Measurements from ENCODE around the gene CYP24A1.

Gene CYP24A1

DNA sequence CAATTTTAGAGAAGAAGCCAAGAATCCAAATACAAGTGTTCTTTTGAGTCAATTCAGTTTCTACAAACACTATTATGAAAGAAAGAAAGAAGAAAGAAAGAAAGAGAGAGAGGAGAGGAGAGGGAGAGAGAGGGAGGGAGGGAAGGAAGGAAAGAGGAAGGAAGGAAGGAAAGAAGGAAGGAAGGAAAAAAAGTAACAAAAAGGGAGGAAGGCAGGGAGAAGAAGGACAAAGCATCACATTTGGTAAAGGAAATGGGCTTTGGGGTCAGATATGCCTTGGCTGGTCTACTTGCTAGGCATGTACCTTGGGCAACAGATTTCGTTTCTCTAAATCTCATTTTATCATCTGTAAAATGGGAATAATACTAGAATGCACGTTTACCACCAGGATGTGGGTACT lies 54.0 kb downstream of the CYP24A1 start:
- no peak overlapping the region for H3K4me3 ChIP-seq (ENCODE audit: low read length)
- no peak for DNase-seq (ENCODE audit: low read depth)
- TF ChIP-seq, protein P1, sequence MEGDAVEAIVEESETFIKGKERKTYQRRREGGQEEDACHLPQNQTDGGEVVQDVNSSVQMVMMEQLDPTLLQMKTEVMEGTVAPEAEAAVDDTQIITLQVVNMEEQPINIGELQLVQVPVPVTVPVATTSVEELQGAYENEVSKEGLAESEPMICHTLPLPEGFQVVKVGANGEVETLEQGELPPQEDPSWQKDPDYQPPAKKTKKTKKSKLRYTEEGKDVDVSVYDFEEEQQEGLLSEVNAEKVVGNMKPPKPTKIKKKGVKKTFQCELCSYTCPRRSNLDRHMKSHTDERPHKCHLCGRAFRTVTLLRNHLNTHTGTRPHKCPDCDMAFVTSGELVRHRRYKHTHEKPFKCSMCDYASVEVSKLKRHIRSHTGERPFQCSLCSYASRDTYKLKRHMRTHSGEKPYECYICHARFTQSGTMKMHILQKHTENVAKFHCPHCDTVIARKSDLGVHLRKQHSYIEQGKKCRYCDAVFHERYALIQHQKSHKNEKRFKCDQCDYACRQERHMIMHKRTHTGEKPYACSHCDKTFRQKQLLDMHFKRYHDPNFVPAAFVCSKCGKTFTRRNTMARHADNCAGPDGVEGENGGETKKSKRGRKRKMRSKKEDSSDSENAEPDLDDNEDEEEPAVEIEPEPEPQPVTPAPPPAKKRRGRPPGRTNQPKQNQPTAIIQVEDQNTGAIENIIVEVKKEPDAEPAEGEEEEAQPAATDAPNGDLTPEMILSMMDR (IDR thresholded peaks at IDR 0.05; ENCODE audit: insufficient read depth, low read depth, low read length, missing control alignments), result no peak

DNA sequence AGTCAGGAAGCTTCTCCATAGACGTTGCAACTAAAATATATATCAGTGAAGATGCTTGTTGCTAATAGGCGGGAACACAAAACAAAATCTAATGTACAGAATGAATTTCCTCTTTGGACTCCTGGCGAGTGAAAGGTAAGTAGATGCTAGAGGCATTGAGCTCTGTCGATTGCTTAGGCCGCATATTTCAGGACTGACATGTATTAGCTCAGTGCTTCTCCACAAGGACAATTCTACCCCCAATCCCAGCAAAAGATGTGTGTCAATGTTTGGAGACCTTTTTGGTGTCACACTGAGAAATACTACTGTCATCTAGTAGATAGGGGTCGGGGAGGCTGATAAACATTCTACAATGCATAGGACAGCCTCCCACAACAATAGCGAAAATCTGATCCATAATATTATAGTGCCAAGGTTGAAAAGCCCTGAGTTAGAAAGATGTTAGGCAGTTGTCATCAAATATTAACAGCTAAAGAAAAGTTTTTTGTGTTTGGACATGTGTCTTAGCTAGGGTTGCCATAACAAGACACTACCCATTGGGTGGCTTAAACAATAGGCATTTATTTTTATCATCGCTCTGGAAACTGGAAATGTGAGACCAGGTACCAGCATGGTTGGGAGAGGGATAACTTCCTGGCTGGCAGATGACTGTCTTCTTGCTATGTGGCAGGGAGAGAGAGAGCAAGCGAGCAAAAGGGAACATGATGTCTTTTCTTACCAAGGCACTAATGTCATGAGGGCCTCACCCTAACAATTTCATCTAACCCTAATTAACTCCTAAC lies 55.4 kb downstream of the CYP24A1 start:
- H3K4me3 ChIP-seq (ENCODE audit: low read length), result no peak overlapping the region
- TF ChIP-seq, protein P1 (IDR thresholded peaks at IDR 0.05; ENCODE audit: insufficient read depth, low read depth, low read length, missing control alignments), result no peak
- no peak for DNase-seq (ENCODE audit: low read depth)

DNA sequence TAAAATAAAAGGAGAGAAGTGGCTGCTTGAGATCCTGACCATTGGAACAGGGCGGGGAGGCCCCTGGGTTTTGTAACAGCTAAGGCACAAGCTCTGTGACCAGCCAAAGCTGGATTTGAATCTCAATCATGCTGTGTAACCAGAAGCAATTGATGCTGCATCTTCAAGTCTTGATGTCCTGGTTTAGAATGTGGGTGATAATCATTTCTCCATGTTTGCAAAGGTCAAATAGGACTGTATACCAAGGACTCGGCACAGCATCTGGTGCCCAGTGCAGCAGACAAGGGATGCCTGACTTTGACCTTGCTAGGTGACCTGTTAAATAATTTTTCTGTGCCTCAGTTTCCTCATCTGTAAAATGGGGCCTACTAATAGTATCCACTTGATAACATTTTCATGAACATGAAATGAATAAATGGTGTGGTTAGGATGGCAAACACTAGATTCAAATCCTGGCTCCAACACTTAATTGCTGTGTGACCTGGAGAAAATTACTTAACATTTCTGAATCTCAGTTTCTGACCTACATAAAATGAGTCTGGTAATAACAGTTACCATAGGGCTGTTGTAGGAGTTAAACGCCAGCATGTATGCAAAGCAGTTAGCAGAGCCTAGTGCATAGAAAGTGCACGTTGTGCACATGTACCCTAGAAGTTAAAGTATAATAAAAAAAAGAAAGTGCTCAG lies 57.1 kb downstream of the CYP24A1 start:
- no peak for DNase-seq (ENCODE audit: low read depth)
- no peak overlapping the region for H3K4me3 ChIP-seq (ENCODE audit: low read length)
- TF ChIP-seq, protein P1 (IDR thresholded peaks at IDR 0.05; ENCODE audit: insufficient read depth, low read depth, low read length, missing control alignments), result no peak

DNA sequence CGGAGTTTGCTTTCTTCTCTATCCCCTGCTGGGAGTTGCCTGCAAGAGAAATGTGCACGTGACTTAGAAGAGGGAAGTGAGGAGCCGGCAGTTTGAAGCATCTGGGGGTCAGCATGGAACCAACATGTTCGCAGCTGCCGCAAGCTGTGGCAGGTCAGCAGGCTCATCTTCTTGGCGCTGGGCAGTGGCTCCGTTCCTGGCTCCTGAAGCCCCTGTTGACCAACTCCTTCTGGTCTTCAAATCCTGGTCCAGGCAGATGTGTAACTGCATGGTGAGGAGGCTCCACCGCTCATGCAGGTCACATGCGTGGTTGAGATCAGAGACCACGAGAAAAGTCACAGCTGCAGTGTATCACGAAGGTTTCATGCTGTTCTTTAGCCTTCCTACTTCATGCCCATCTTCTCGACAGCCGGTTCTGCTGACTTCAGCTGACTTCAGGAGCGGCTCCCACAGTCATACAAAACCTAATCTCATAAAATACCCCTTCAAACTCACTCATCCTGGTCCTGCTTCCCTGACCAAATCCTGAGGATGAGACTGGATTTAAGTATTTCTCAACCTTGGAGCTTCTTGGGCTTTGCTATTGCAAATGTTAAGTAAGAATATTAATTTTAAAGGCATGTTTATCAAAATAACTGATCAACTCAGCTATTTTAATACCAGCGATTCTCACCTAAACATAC lies 58.5 kb downstream of the CYP24A1 start:
- TF ChIP-seq, protein P1 (IDR thresholded peaks at IDR 0.05; ENCODE audit: insufficient read depth, low read depth, low read length, missing control alignments), result no peak
- no peak overlapping the region for H3K4me3 ChIP-seq (ENCODE audit: low read length)
- DNase-seq (ENCODE audit: low read depth), result no peak

DNA sequence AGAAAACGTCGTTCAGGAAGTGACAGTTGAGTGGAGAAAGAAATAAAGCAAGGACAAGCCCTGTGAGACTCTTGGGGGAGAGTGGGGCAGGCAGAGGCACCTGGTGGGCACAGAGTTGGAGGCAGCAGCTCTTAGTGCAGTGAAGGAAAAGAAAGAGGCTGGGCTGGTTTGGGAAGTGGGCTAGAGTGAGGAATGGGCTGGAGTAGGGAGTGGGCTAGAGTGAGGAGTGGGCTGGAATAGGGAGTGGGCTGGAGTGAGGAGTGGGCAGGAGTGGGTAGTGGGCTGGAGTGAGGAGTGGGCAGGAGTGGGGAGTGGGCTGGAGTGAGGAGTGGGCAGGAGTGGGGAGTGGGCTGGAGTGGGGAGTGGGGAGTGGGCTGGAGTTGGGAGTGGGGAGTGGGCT lies 59.7 kb downstream of the CYP24A1 start:
- H3K4me3 ChIP-seq (ENCODE audit: low read length), result no peak overlapping the region
- TF ChIP-seq, protein P1 (IDR thresholded peaks at IDR 0.05; ENCODE audit: insufficient read depth, low read depth, low read length, missing control alignments), result no peak

DNA sequence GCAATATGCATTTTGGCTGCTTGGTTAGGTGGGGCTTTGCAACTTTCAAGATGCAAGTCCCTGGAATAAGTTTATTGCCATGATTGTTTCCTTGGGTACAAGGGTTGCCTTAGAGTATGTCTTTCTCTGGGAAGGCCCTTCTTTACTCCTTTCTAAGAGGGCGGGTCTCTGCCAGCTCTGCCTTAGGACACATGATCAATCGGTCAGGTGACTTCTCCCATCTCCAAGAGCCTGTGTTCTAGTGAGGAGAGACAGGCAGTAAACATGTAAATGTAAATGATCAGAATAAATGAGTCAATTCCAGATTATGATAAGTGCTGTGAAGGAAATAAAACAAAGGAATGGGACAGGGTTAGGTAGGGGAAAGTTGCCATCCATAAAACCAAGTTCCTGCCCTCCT lies 60.2 kb downstream of the CYP24A1 start:
- DNase-seq (ENCODE audit: low read depth), result no peak
- TF ChIP-seq, protein P1 (IDR thresholded peaks at IDR 0.05; ENCODE audit: insufficient read depth, low read depth, low read length, missing control alignments), result no peak
- no peak overlapping the region for H3K4me3 ChIP-seq (ENCODE audit: low read length)

More for the DNA sequence above, 59.7 kb downstream of the CYP24A1 start:
- DNase-seq (ENCODE audit: low read depth), result no peak

Measured in epithelial cell of esophagus (primary cell).